HAP-1 (cell line): ENCODE results near the gene NOTCH1.

Source experiments
- DNase-seq, 2 experiments: peaks; one replicate each; pipeline ENCODE4 v3.0.0-alpha.2; 2016 to 2020; ENCODE audit warnings: low spot score in 2 of 2
- H3K27me3 ChIP-seq: fragments of 250-450 bp; sonication (Bioruptor Pico); 2 replicates; pipeline ENCODE4 v1.5.1; 2020; ENCODE audit warnings: low read depth, mild to moderate bottlenecking, moderate library complexity
- H3K36me3 ChIP-seq: fragments of 250-450 bp; sonication (Bioruptor Pico); replicated peaks from 2 replicates; pipeline ENCODE4 v1.5.1; 2020; ENCODE audit warnings: mild to moderate bottlenecking
- H3K4me1 ChIP-seq: fragments of 250-450 bp; sonication (Bioruptor Pico); 2 replicates; pipeline ENCODE4 v1.5.1; 2020; ENCODE audit warnings: mild to moderate bottlenecking
- H3K4me3 ChIP-seq: fragments of 250-450 bp; sonication (Bioruptor Pico); 2 replicates; pipeline ENCODE4 v1.5.1; 2020; ENCODE audit warnings: mild to moderate bottlenecking, moderate library complexity
- H3K9me3 ChIP-seq: fragments of 250-450 bp; sonication (Bioruptor Pico); 2 replicates; pipeline ENCODE4 v1.5.1; 2020; ENCODE audit warnings: mild to moderate bottlenecking, moderate library complexity
- in situ Hi-C: fragments of 300-500 bp; cut with MboI; formaldehyde crosslinking; loops from 3 replicates; pipeline ENCODE4 v1.14.3; 2020; ENCODE audit warnings: low sequenced_read_pairs, inconsistent platforms, mixed read lengths

NOTCH1 gene

GRCh38 chr9:136521537-136521936 is 24.3 kb downstream of the NOTCH1 start:
- in situ Hi-C loops: no loop called here
- H3K9me3 ChIP-seq: no peaks in the 10 kb centered on the region
- H3K36me3 ChIP-seq: peaks cover 16% of the 10 kb centered on the region
- H3K4me1 ChIP-seq: no peaks in the 10 kb centered on the region
- DNase-seq: no peak
- no peaks in the 10 kb centered on the region for H3K27me3 ChIP-seq
- H3K4me3 ChIP-seq: no peak overlapping the region

GRCh38 chr9:136520053-136520540 is 25.8 kb downstream of the NOTCH1 start:
- Histone ChIP-seq H3K27me3 (no peaks in the 10 kb centered on the region), H3K36me3 (peaks cover 16% of the 10 kb centered on the region), H3K4me1 (no peaks in the 10 kb centered on the region), H3K4me3 (no peak overlapping the region), H3K9me3 (no peaks in the 10 kb centered on the region)
- in situ Hi-C loops: no loop called here
- DNase-seq: no peak

- no peaks in the 10 kb centered on the region for H3K4me1 ChIP-seq
- no peaks in the 10 kb centered on the region for H3K27me3 ChIP-seq
- in situ Hi-C loops: no loop called here
- H3K36me3 ChIP-seq: peaks cover 22% of the 10 kb centered on the region
- no peaks in the 10 kb centered on the region for H3K9me3 ChIP-seq
- no peak for DNase-seq
- H3K4me3 ChIP-seq: no peak overlapping the region
Observed at GRCh38 chr9:136519263-136520052, 26.4 kb downstream of the NOTCH1 start.

GRCh38 chr9:136518623-136519022 is 27.2 kb downstream of the NOTCH1 start:
- Histone ChIP-seq H3K9me3 (no peaks in the 10 kb centered on the region), H3K36me3 (peaks cover 26% of the 10 kb centered on the region), H3K4me3 (no peak overlapping the region), H3K4me1 (no peaks in the 10 kb centered on the region), H3K27me3 (no peaks in the 10 kb centered on the region)
- DNase-seq: no peak
- in situ Hi-C loops: no loop called here

- DNase-seq: no peak
- H3K4me3 ChIP-seq: no peak overlapping the region
- no peaks in the 10 kb centered on the region for H3K9me3 ChIP-seq
- in situ Hi-C loops: no loop called here
- peaks cover 33% of the 10 kb centered on the region for H3K36me3 ChIP-seq
- no peaks in the 10 kb centered on the region for H3K4me1 ChIP-seq
- no peaks in the 10 kb centered on the region for H3K27me3 ChIP-seq
Observed at GRCh38 chr9:136517950-136518349, 27.9 kb downstream of the NOTCH1 start.

- in situ Hi-C loops: no loop called here
- DNase-seq: no peak
- Histone ChIP-seq H3K9me3 (no peaks in the 10 kb centered on the region), H3K36me3 (peaks cover 36% of the 10 kb centered on the region), H3K27me3 (no peaks in the 10 kb centered on the region), H3K4me3 (no peak overlapping the region), H3K4me1 (no peaks in the 10 kb centered on the region)
Observed at GRCh38 chr9:136517012-136517743, 28.7 kb downstream of the NOTCH1 start.

GRCh38 chr9:136516191-136516654 is 29.6 kb downstream of the NOTCH1 start:
- no peaks in the 10 kb centered on the region for H3K27me3 ChIP-seq
- H3K4me3 ChIP-seq: no peak overlapping the region
- H3K36me3 ChIP-seq: peaks cover 40% of the 10 kb centered on the region
- H3K4me1 ChIP-seq: no peaks in the 10 kb centered on the region
- in situ Hi-C loops: no loop called here
- H3K9me3 ChIP-seq: no peaks in the 10 kb centered on the region
- no peak for DNase-seq

GRCh38 chr9:136515276-136515675 is 30.6 kb downstream of the NOTCH1 start:
- no peaks in the 10 kb centered on the region for H3K4me1 ChIP-seq
- H3K36me3 ChIP-seq: peaks cover 44% of the 10 kb centered on the region
- no peaks in the 10 kb centered on the region for H3K9me3 ChIP-seq
- no peaks in the 10 kb centered on the region for H3K27me3 ChIP-seq
- in situ Hi-C loops: no loop called here
- DNase-seq: no peak
- H3K4me3 ChIP-seq: no peak overlapping the region

- no peak for DNase-seq
- Histone ChIP-seq H3K9me3 (no peaks in the 10 kb centered on the region), H3K36me3 (peaks cover 49% of the 10 kb centered on the region), H3K4me1 (no peaks in the 10 kb centered on the region), H3K4me3 (no peak overlapping the region), H3K27me3 (no peaks in the 10 kb centered on the region)
- in situ Hi-C loops: no loop called here
Observed at GRCh38 chr9:136514022-136514714, 31.7 kb downstream of the NOTCH1 start.

- no peak overlapping the region for H3K4me3 ChIP-seq
- H3K36me3 ChIP-seq: peaks cover 46% of the 10 kb centered on the region
- H3K27me3 ChIP-seq: no peaks in the 10 kb centered on the region
- no peaks in the 10 kb centered on the region for H3K9me3 ChIP-seq
- no peaks in the 10 kb centered on the region for H3K4me1 ChIP-seq
- DNase-seq: no peak
- in situ Hi-C loops: no loop called here
Observed at GRCh38 chr9:136513191-136513590, 32.7 kb downstream of the NOTCH1 start.

- H3K9me3 ChIP-seq: no peaks in the 10 kb centered on the region
- no peak overlapping the region for H3K4me3 ChIP-seq
- in situ Hi-C loops: no loop called here
- no peaks in the 10 kb centered on the region for H3K27me3 ChIP-seq
- peaks cover 47% of the 10 kb centered on the region for H3K36me3 ChIP-seq
- peak in 1 of 2 experiments; percentile 30 for DNase-seq
- no peaks in the 10 kb centered on the region for H3K4me1 ChIP-seq
Observed at GRCh38 chr9:136512651-136513071, 33.2 kb downstream of the NOTCH1 start.

GRCh38 chr9:136511670-136512592 is 33.9 kb downstream of the NOTCH1 start:
- Histone ChIP-seq H3K36me3 (peaks cover 53% of the 10 kb centered on the region), H3K27me3 (no peaks in the 10 kb centered on the region), H3K9me3 (no peaks in the 10 kb centered on the region), H3K4me3 (no peak overlapping the region), H3K4me1 (no peaks in the 10 kb centered on the region)
- in situ Hi-C loops: no loop called here
- no peak for DNase-seq

GRCh38 chr9:136511144-136511669 is 34.6 kb downstream of the NOTCH1 start:
- H3K9me3 ChIP-seq: no peaks in the 10 kb centered on the region
- in situ Hi-C loops: no loop called here
- no peak overlapping the region for H3K4me3 ChIP-seq
- no peaks in the 10 kb centered on the region for H3K27me3 ChIP-seq
- H3K4me1 ChIP-seq: no peaks in the 10 kb centered on the region
- no peak for DNase-seq
- peaks cover 53% of the 10 kb centered on the region for H3K36me3 ChIP-seq
